Neuronal stem cell (in vitro differentiated cells): ENCODE data around the gene ODAD3.
A peak's percentile ranks its signal among the peaks of the same experiment; 100 is the strongest.

ENCODE experiments used
- DNase-seq: peaks from one replicate; pipeline ENCODE4 v3.0.0-alpha.2; 2013; ENCODE audit warnings: low spot score
- H2AFZ ChIP-seq: one replicate; pipeline ENCODE4 v1.6.1; 2013; ENCODE audit warnings: mild to moderate bottlenecking, low read length, inconsistent platforms
- H2AK5ac ChIP-seq: 2 replicates; pipeline ENCODE4 v1.6.1; 2013; ENCODE audit warnings: low read depth, mild to moderate bottlenecking, inconsistent platforms, low read length, moderate library complexity, mixed read lengths
- H2BK120ac ChIP-seq: 2 replicates; pipeline ENCODE4 v1.6.1; 2013; ENCODE audit warnings: low read depth, mild to moderate bottlenecking, inconsistent platforms, low read length, moderate library complexity, mixed read lengths
- H2BK12ac ChIP-seq: one replicate; pipeline ENCODE4 v1.6.1; 2013; ENCODE audit warnings: low read length, inconsistent platforms
- H2BK15ac ChIP-seq: 2 replicates; pipeline ENCODE4 v1.6.1; 2013; ENCODE audit warnings: mild to moderate bottlenecking, low read length, inconsistent platforms, mixed read lengths
- H2BK5ac ChIP-seq: one replicate; pipeline ENCODE4 v1.6.1; 2013; ENCODE audit warnings: inconsistent platforms, mild to moderate bottlenecking, low read length, moderate library complexity
- H3K14ac ChIP-seq: one replicate; pipeline ENCODE4 v1.6.1; 2013; ENCODE audit warnings: low read length, inconsistent platforms
- H3K18ac ChIP-seq: 2 replicates; pipeline ENCODE4 v1.6.1; 2013; ENCODE audit warnings: low read length, inconsistent platforms
- H3K23ac ChIP-seq: 2 replicates; pipeline ENCODE4 v1.6.1; 2013; ENCODE audit warnings: low read depth, mild to moderate bottlenecking, mixed read lengths, low read length, inconsistent platforms; ENCODE audit not compliant: poor library complexity
- H3K27ac ChIP-seq: replicated peaks from 3 replicates; pipeline ENCODE4 v1.5.1; 2013; ENCODE audit warnings: low read length, inconsistent platforms
- H3K27me3 ChIP-seq, 3 experiments: 2 replicates each; pipeline ENCODE4 v1.6.1; 2013; ENCODE audit warnings: low read length in 3 of 3, mild to moderate bottlenecking in 2 of 3, inconsistent platforms in 1 of 3, low read depth in 1 of 3, mixed read lengths in 1 of 3, moderate library complexity in 1 of 3; ENCODE audit not compliant: control insufficient read depth in 3 of 3, insufficient read depth in 3 of 3
- H3K36me3 ChIP-seq, 2 donors: replicated peaks in 1 of 2; 2 replicates each; pipeline ENCODE4 v1.6.1; 2013; ENCODE audit warnings: low read length in 2 of 2; ENCODE audit not compliant: control insufficient read depth in 2 of 2, insufficient read depth in 2 of 2
- H3K4ac ChIP-seq: 2 replicates; pipeline ENCODE4 v1.6.1; 2013; ENCODE audit warnings: inconsistent platforms, mild to moderate bottlenecking, low read length, moderate library complexity
- H3K4me1 ChIP-seq, 2 donors: 1 replicate in 1 of 2; 2 replicates in 1 of 2; pipeline ENCODE4 v1.6.1; 2013; ENCODE audit warnings: low read length in 2 of 2, low read depth in 1 of 2; ENCODE audit not compliant: control insufficient read depth in 2 of 2, insufficient read depth in 1 of 2
- H3K4me2 ChIP-seq: one replicate; pipeline ENCODE4 v1.6.1; 2013; ENCODE audit warnings: mild to moderate bottlenecking, low read length, inconsistent platforms; ENCODE audit not compliant: insufficient read depth, poor library complexity, severe bottlenecking
- H3K4me3 ChIP-seq, 2 donors: 2 replicates each; pipeline ENCODE4 v1.5.1; 2013; ENCODE audit warnings: low read length in 2 of 2, mild to moderate bottlenecking in 2 of 2, inconsistent platforms in 1 of 2, moderate library complexity in 1 of 2
- H3K79me1 ChIP-seq: one replicate; pipeline ENCODE4 v1.6.1; 2013; ENCODE audit warnings: low read depth, mild to moderate bottlenecking, inconsistent platforms, low read length, moderate library complexity
- H3K9ac ChIP-seq: one replicate; pipeline ENCODE4 v1.6.1; 2013; ENCODE audit warnings: mild to moderate bottlenecking, low read depth, low read length, inconsistent platforms; ENCODE audit not compliant: poor library complexity
- H3K9me3 ChIP-seq, 2 donors: replicated peaks in 1 of 2; 2 replicates each; pipeline versions ENCODE3 to v1.6.1; 2013; ENCODE audit warnings: low read length in 2 of 2, mild to moderate bottlenecking in 2 of 2, inconsistent platforms in 1 of 2, low read depth in 1 of 2, mixed read lengths in 1 of 2, moderate library complexity in 1 of 2; ENCODE audit not compliant: control insufficient read depth in 2 of 2, insufficient read depth in 1 of 2
- H4K8ac ChIP-seq: one replicate; pipeline ENCODE4 v1.6.1; 2013; ENCODE audit warnings: low read depth, mild to moderate bottlenecking, inconsistent platforms, low read length, moderate library complexity
- H4K91ac ChIP-seq: one replicate; pipeline ENCODE4 v1.6.1; 2013; ENCODE audit warnings: low read length, low read depth, mild to moderate bottlenecking, inconsistent platforms; ENCODE audit not compliant: poor library complexity
- WGBS, 2 donors: extraction: QIAGEN DNeasy Blood & Tissue Kit; methylation state at CpG; one replicate each; pipeline ENCODE4 v1.1.7; 2013; ENCODE audit warnings: missing lambda C conversion rate in 2 of 2, mixed read lengths in 1 of 2; ENCODE audit not compliant: insufficient read length in 2 of 2, insufficient replicate concordance in 1 of 2; ENCODE audit errors: extremely low coverage in 2 of 2; 5-methylcytosine and 5-hydroxymethylcytosine counted together

ODAD3 gene

GRCh38 chr19:11451871-11452619 lies 17.1 kb upstream of the ODAD3 start:
- Histone ChIP-seq H2BK12ac (no peak overlapping the region), H3K79me1 (peaks cover 1% of the 10 kb centered on the region), H2BK5ac (no peak overlapping the region), H2AK5ac (peak overlapping the region; percentile 19), H2BK120ac (peak overlapping the region; percentile 54), H3K4me1 (peaks cover 15 to 16% of the 10 kb centered on the region in 2 donors), H3K27ac (peak overlapping the region; percentile 26), H3K27me3 (no peaks in the 10 kb centered on the region), H3K14ac (no peak overlapping the region), H3K4me3 (no peak overlapping the region), H4K8ac (no peak overlapping the region), H2AFZ (no peak overlapping the region), H2BK15ac (peak overlapping the region; percentile 38), H3K18ac (peak overlapping the region; percentile 44), H3K9ac (peak overlapping the region; percentile 24), H4K91ac (no peak overlapping the region), H3K23ac (no peak overlapping the region), H3K36me3 (peaks cover 16 to 77% of the 10 kb centered on the region in 2 donors), H3K9me3 (no peaks in the 10 kb centered on the region), H3K4ac (no peak overlapping the region), H3K4me2 (peak overlapping the region; percentile 31)
- WGBS, 2 donors: no CpG with 5 or more reads among the region's 25 CpGs
- no peak for DNase-seq

DNA sequence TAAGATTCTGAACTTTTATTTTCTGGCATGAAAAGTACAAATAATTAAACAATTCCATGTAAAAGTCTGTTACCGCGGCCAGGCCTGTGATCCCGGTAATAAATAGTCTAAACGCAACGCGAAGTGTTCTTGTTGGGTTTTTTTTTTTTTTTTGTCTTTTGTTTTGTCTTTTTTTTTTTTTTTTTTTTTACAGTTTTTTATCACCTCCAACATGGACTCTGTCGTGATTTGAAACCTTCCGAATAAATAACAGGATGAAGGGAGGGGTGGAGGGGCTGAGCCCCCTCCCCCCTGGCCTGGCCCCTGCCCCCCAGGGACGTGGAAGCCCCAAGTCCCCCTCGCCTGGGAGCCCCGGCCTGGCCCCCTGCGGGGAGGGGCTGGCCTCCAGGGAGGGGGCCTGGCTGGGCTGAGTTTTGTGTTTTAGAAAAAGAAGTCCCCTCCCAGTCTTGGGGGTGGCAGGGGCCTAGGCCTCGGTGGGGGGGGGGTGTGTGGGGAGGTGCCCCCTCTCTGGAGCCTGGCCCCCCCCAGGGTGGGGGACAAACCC lies 16.5 kb upstream of the ODAD3 start:
- peak overlapping the region; percentile 19 for H2AK5ac ChIP-seq
- no peak overlapping the region for H2AFZ ChIP-seq
- no peak overlapping the region for H2BK5ac ChIP-seq
- no peak for DNase-seq
- no peak overlapping the region for H4K8ac ChIP-seq
- peak overlapping the region; percentile 44 for H3K18ac ChIP-seq
- H3K14ac ChIP-seq: no peak overlapping the region
- peak overlapping the region; percentile 38 for H2BK15ac ChIP-seq
- H3K23ac ChIP-seq: no peak overlapping the region
- no peak overlapping the region for H3K4ac ChIP-seq
- H3K4me1 ChIP-seq: peaks cover 15 to 16% of the 10 kb centered on the region in 2 donors
- peak overlapping the region; percentile 24 for H3K9ac ChIP-seq
- peaks cover 1% of the 10 kb centered on the region for H3K79me1 ChIP-seq
- WGBS, 2 donors: no CpG with 5 or more reads among the region's 13 CpGs
- H3K27ac ChIP-seq: peak overlapping the region; percentile 50
- H3K4me2 ChIP-seq: no peak overlapping the region
- peaks cover 21 to 78% of the 10 kb centered on the region in 2 donors for H3K36me3 ChIP-seq
- H3K9me3 ChIP-seq: no peaks in the 10 kb centered on the region
- H2BK12ac ChIP-seq: no peak overlapping the region
- peak overlapping the region; percentile 54 for H2BK120ac ChIP-seq
- no peak overlapping the region for H4K91ac ChIP-seq
- H3K4me3 ChIP-seq: no peak overlapping the region
- no peaks in the 10 kb centered on the region for H3K27me3 ChIP-seq

- no CpG with 5 or more reads among the region's 21 CpGs for WGBS, 2 donors
- peak overlapping the region; percentile 90 for H2BK12ac ChIP-seq
- H3K79me1 ChIP-seq: peaks cover 3% of the 10 kb centered on the region
- DNase-seq: no peak
- no peak overlapping the region for H4K8ac ChIP-seq
- no peak overlapping the region for H2AFZ ChIP-seq
- H4K91ac ChIP-seq: no peak overlapping the region
- no peak overlapping the region for H3K4me3 ChIP-seq
- H3K27ac ChIP-seq: peak overlapping the region; percentile 50
- no peak overlapping the region for H3K9ac ChIP-seq
- no peak overlapping the region for H3K4ac ChIP-seq
- no peak overlapping the region for H3K18ac ChIP-seq
- H3K36me3 ChIP-seq: peaks cover 24 to 80% of the 10 kb centered on the region in 2 donors
- no peak overlapping the region for H2BK120ac ChIP-seq
- H3K14ac ChIP-seq: no peak overlapping the region
- H2BK5ac ChIP-seq: no peak overlapping the region
- H2AK5ac ChIP-seq: peak overlapping the region; percentile 65
- no peak overlapping the region for H2BK15ac ChIP-seq
- H3K23ac ChIP-seq: no peak overlapping the region
- H3K4me2 ChIP-seq: no peak overlapping the region
- H3K27me3 ChIP-seq: no peaks in the 10 kb centered on the region
- H3K4me1 ChIP-seq: peaks cover 15 to 16% of the 10 kb centered on the region in 2 donors
- no peaks in the 10 kb centered on the region for H3K9me3 ChIP-seq
Measured at GRCh38 chr19:11450570-11451326, 15.8 kb upstream of the ODAD3 start.
